BE2C (cell line): ENCODE data around the gene POLR3E.
"Not testable (repeated sequence)": the region's sequence is repeated elsewhere in the genome, so short reads cannot be mapped to it uniquely, and the experiment has no call there.

Source experiments
- DNase-seq: peaks from one replicate; pipeline ENCODE4 v3.0.0-alpha.2; 2020
- H3K27me3 ChIP-seq: fragments of 250-450 bp; sonication (Bioruptor Pico); 2 replicates; pipeline ENCODE4 v1.5.1; 2020; ENCODE audit warnings: mild to moderate bottlenecking
- H3K36me3 ChIP-seq: fragments of 250-450 bp; sonication (Bioruptor Pico); 2 replicates; pipeline ENCODE4 v1.5.1; 2020; ENCODE audit warnings: mild to moderate bottlenecking
- H3K4me1 ChIP-seq: fragments of 250-450 bp; sonication (Bioruptor Pico); 2 replicates; pipeline ENCODE4 v1.5.1; 2020
- H3K4me3 ChIP-seq: 2 replicates; pipeline ENCODE4 v1.5.1; 2011; ENCODE audit warnings: low read depth, low read length
- H3K9me3 ChIP-seq: fragments of 250-450 bp; sonication (Bioruptor Pico); 2 replicates; pipeline ENCODE4 v1.5.1; 2020
- TF ChIP-seq, protein P1 (sequence below): IDR thresholded peaks from 2 replicates; pipeline ENCODE4 v1.5.1; 2012; ENCODE audit warnings: mild to moderate bottlenecking, low read depth, low read length

POLR3E gene

DNA sequence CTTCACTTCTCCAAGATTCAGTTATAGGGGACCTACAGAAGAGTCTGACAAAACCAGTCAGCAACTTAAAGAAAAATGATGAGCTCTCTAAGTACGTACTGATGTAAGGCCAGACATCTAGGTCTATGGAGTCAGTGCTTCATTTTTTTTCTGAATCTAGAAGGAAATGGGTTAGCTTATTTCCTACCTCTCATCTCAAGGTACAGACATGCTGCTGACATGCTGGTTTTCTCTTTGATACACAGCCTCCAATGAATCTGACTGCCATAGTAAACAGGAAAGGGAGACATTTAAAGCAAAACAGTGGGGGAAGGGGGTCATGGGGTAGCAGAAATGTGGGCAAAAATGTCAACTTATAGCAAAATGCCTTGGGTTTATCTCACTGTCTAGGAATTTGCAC, 60.8 kb downstream of the POLR3E start:
- peaks cover 18% of the 10 kb centered on the region for H3K36me3 ChIP-seq
- H3K4me1 ChIP-seq = no peaks in the 10 kb centered on the region
- H3K4me3 ChIP-seq = no peak overlapping the region
- TF ChIP-seq, protein P1, sequence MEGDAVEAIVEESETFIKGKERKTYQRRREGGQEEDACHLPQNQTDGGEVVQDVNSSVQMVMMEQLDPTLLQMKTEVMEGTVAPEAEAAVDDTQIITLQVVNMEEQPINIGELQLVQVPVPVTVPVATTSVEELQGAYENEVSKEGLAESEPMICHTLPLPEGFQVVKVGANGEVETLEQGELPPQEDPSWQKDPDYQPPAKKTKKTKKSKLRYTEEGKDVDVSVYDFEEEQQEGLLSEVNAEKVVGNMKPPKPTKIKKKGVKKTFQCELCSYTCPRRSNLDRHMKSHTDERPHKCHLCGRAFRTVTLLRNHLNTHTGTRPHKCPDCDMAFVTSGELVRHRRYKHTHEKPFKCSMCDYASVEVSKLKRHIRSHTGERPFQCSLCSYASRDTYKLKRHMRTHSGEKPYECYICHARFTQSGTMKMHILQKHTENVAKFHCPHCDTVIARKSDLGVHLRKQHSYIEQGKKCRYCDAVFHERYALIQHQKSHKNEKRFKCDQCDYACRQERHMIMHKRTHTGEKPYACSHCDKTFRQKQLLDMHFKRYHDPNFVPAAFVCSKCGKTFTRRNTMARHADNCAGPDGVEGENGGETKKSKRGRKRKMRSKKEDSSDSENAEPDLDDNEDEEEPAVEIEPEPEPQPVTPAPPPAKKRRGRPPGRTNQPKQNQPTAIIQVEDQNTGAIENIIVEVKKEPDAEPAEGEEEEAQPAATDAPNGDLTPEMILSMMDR = no peak
- DNase-seq = no peak
- H3K9me3 ChIP-seq = no peaks in the 10 kb centered on the region
- H3K27me3 ChIP-seq = no peaks in the 10 kb centered on the region

DNA sequence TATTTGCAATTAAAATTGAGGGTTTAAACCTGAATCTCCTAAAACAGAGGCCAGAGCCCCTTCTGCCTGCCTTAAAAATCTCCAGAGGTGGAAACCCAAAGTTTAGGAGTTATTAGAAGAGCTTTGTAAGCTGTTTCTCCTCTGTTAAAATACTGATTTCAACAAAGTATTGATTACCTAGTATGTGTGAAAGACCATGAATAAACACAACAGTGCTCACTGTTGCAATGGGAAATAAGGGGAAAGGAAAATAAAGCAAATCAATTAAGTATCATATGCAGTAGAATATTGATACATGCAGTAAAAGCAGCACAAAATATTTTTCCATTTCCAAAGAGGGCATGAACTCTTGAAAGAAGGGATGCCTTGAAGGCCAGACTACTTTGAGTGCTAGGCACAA, 62.5 kb downstream of the POLR3E start:
- TF ChIP-seq, protein P1 = no peak
- H3K36me3 ChIP-seq = peaks cover 35% of the 10 kb centered on the region
- no peak for DNase-seq
- H3K27me3 ChIP-seq = no peaks in the 10 kb centered on the region
- no peak overlapping the region for H3K4me3 ChIP-seq
- no peaks in the 10 kb centered on the region for H3K4me1 ChIP-seq
- no peaks in the 10 kb centered on the region for H3K9me3 ChIP-seq

DNA sequence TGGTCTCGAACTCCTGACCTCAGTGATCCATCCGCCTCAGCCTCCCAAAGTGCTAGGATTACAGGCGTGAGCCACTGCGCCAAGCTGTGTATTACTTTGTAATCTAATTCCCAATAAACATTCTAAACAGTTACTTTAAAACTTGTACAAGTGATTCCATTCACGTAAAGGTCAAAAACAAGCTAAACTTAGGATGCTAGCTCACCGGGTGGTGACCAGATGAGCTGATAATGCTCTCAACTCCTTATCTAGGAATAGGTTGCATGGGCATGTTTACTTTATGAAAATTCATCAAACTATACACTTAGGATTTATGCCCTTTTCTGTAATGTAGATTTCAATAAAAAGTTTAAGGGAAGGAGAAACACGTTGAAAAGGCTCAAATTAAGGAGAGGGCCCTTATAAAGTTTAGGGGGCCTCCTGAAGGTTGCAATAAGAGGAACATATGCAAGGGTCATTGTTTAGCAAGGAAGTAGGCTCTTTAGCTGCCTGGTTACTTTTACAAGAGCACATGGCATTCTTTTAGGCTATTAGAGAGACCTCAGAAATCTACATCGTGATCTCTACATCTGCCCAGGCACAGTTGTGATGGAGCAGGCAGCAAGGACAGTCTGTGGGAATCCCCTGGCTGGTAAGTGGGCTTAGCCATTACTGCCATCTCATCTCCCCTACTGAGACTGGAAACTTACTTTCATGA, 63.9 kb downstream of the POLR3E start:
- no peaks in the 10 kb centered on the region for H3K9me3 ChIP-seq
- DNase-seq = no peak
- no peaks in the 10 kb centered on the region for H3K4me1 ChIP-seq
- H3K36me3 ChIP-seq = peaks cover 44% of the 10 kb centered on the region
- TF ChIP-seq, protein P1 = no peak
- H3K27me3 ChIP-seq = no peaks in the 10 kb centered on the region
- no peak overlapping the region for H3K4me3 ChIP-seq

DNA sequence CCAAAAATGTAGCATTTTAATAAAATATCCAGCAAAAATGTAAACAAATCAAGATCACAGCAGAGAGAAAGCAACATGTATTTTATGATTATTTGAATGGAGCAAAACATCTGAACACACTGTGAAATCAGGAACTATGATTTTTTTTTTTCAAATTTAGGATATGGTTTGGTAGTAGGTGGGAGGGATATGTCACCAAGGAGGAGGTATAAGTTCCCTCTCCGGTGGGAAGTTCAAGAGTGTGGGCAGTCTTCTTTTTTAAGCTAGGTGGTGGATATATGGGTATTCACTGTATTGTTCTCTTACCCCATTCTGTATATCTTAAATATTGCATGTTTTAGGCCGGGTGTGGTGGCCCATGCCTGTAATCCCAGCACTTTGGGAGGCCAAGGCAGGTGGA, 67.0 kb downstream of the POLR3E start:
- H3K9me3 ChIP-seq = no peaks in the 10 kb centered on the region
- no peaks in the 10 kb centered on the region for H3K4me1 ChIP-seq
- peaks cover 39% of the 10 kb centered on the region for H3K36me3 ChIP-seq
- no peak for DNase-seq
- no peak overlapping the region for H3K4me3 ChIP-seq
- TF ChIP-seq, protein P1 = no peak
- no peaks in the 10 kb centered on the region for H3K27me3 ChIP-seq

DNA sequence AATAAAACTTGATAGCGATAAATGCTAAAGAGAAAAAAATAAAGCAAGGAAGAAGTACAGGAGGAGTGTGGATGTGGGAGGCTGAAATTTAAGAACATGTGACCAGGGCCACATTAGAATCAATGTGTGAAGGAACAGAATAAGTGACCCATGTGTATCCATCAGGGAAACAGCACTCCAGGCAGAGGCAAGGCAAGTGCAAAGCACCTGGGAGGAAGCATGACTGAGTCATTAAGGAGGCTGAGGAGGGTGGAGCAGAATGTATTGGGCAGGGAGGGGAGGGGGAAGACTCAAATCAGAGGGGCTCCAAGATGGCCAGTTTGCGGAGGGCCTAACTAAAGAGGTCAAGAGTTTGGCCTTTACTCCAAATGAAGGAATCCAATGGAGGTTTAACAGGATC, 69.2 kb downstream of the POLR3E start:
- H3K36me3 ChIP-seq = peaks cover 33% of the 10 kb centered on the region
- no peaks in the 10 kb centered on the region for H3K27me3 ChIP-seq
- DNase-seq = no peak
- H3K9me3 ChIP-seq = no peaks in the 10 kb centered on the region
- no peak overlapping the region for H3K4me3 ChIP-seq
- TF ChIP-seq, protein P1 = no peak
- no peaks in the 10 kb centered on the region for H3K4me1 ChIP-seq

DNA sequence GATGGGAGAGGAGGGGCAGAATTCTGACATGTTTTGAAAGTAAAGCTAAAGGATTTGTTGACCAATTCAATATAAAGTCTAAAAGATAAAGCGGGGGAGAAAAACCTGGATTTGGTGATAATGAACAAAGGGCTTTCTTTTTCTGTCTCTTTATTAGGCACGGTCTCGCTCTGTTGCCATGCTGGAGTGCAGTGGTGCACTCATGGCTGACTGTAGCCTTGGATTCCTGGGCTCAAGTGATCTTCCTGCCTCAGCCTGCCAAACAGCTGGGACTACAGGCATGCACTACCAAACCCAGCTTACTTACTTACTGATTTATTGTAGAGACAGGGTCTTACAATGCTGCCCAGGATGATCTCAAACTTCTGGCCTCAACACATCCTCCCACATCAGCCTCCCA, 69.7 kb downstream of the POLR3E start:
- no peak overlapping the region for H3K4me3 ChIP-seq
- no peaks in the 10 kb centered on the region for H3K27me3 ChIP-seq
- TF ChIP-seq, protein P1 = no peak
- no peaks in the 10 kb centered on the region for H3K9me3 ChIP-seq
- peaks cover 32% of the 10 kb centered on the region for H3K36me3 ChIP-seq
- DNase-seq = no peak
- no peaks in the 10 kb centered on the region for H3K4me1 ChIP-seq

DNA sequence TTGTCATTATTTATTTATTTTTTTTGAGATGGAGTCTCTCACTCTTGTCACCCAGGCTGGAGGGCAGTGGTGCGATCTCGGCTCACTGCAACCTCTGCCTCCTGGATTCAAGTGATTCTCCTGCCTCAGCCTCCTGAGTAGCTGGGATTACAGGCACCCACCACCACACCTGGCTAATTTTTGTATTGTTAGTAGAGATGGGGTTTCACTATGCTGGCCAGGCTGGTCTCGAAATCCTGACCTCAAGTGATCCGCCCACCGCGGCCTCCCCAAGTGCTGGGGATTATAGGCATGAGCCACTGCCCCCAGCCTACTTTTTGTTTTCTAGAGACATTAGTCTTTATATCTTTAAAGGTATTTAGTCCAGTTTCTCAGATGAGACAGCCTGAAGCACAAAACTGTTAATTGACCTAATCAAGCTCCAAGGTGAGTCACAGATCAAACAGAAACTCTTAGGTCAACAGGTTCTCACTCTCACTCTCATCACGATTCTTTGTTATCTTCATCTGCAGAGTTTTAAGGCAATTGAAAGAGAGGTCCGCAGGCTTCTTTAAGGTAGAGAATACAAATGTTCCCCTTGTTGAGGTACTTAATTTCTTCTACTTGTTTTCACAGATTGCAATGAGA, 71.1 kb downstream of the POLR3E start:
- H3K9me3 ChIP-seq, H3K4me3 ChIP-seq, H3K4me1 ChIP-seq, H3K27me3 ChIP-seq, DNase-seq: not testable (repeated sequence)
- peaks cover 23% of the 10 kb centered on the region for H3K36me3 ChIP-seq
